Naive B cell (primary cell): ENCODE measurements around the gene GRIP1. TPM values are rescaled to one million over a fixed set of nuclear protein-coding genes. Genes with fewer than 3 reads are reported as not detected.
"Not testable (repeated sequence)": the region's sequence is repeated elsewhere in the genome, so short reads cannot be mapped to it uniquely, and the experiment has no call there.

ENCODE experiments used
- ATAC-seq, 2 donors: fragments of 150-1000 bp; cut with Tn5 transposase; 2 replicates each; pipeline ENCODE4 v1.10.0; 2021; ENCODE audit warnings: low read depth in 2 of 2, mild to moderate bottlenecking in 2 of 2, moderate library complexity in 2 of 2
- DNase-seq: peaks from one replicate; pipeline ENCODE4 v3.0.0; 2022
- H3K27ac Mint-ChIP-seq, 6 donors: one replicate each; pipeline ENCODE4 v1.8.0; 2020 to 2022; ENCODE audit warnings: mild to moderate bottlenecking in 6 of 6, mixed read lengths in 6 of 6, moderate library complexity in 5 of 6, inconsistent platforms in 2 of 6
- H3K27me3 Mint-ChIP-seq, 3 donors: one replicate each; pipeline ENCODE4 v1.8.0; 2021 to 2022; ENCODE audit warnings: mixed read lengths in 3 of 3, mild to moderate bottlenecking in 1 of 3
- H3K36me3 Mint-ChIP-seq, 2 donors: one replicate each; pipeline ENCODE4 v1.8.0; 2020 to 2022; ENCODE audit warnings: mixed read lengths in 2 of 2, inconsistent platforms in 1 of 2, mild to moderate bottlenecking in 1 of 2
- H3K4me1 Mint-ChIP-seq, 3 donors: one replicate each; pipeline ENCODE4 v1.8.0; 2020 to 2022; ENCODE audit warnings: mixed read lengths in 3 of 3, inconsistent platforms in 1 of 3, mild to moderate bottlenecking in 1 of 3, moderate library complexity in 1 of 3
- H3K4me3 Mint-ChIP-seq, 8 donors: one replicate each; pipeline ENCODE4 v1.8.0; 2020 to 2022; ENCODE audit warnings: mild to moderate bottlenecking in 8 of 8, mixed read lengths in 8 of 8, moderate library complexity in 8 of 8, inconsistent platforms in 2 of 8
- H3K9me3 Mint-ChIP-seq, 7 donors: one replicate each; pipeline ENCODE4 v1.8.0; 2020 to 2022; ENCODE audit warnings: mixed read lengths in 7 of 7, mild to moderate bottlenecking in 5 of 7, inconsistent platforms in 2 of 7, moderate library complexity in 1 of 7
- polyA plus RNA-seq, 6 donors: library from polyadenylated mRNA; unstranded; fragments of 300-500 nt; fragmentation: Illumina TruSeq; gene quantifications; one replicate each; pipeline ENCODE4 v1.2.3, GENCODE V29; 2021; ENCODE audit warnings: low read depth in 6 of 6

The GRIP1 gene
- polyA plus RNA-seq, 6 donors from 2014 or later = 0.25 to 0.45 (median 0.44) TPM; not detected in 2

DNA sequence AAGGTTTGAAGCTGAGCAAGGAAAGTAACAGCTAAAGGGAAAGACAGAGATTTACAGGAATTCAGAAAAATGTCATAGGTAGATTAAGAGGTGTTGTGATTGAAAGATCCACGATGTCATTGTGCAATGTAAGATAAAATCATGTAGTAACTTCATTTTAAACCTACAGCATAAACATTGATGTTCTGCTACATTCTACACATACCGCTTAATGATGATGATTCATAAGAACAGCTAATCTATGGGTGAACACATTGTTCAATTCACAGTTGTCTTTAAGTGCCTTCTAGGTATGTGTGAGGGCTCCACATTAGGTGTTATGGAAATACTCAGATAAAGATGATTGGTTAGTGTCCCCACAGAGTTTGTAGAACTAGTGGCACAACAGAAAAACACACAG lies 170.9 kb downstream of the GRIP1 start:
- no peak overlapping the region for H3K27ac Mint-ChIP-seq
- H3K36me3 Mint-ChIP-seq = no peaks in the 10 kb centered on the region
- H3K4me3 Mint-ChIP-seq = no peak overlapping the region
- ATAC-seq (no peak), DNase-seq (no peak)
- no peaks in the 10 kb centered on the region for H3K27me3 Mint-ChIP-seq
- H3K4me1 Mint-ChIP-seq = no peaks in the 10 kb centered on the region
- H3K9me3 Mint-ChIP-seq = peaks cover 0 to 17% (median 4%) of the 10 kb centered on the region in 7 donors

DNA sequence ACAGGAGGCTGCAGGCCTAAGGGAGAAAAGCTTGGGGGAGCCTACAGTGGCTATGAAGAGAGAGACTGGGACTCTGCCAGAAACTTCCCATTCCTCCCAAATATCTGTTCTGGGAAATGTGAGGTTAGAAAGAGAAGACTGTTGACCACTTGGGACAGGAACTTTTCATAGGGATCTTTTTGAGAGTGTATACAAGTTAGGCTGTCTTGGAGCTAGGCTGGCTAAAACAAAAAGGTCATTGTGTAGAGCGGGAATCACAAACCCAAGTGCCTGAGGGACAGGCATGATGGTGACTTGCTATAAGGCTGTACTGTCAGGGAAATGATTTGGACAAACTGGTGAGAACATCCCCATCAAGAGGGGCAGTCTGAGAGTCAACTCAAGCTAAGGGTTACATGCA lies 175.1 kb downstream of the GRIP1 start:
- Mint-ChIP-seq H3K4me3 (no peak overlapping the region), H3K36me3 (no peaks in the 10 kb centered on the region), H3K27me3 (no peaks in the 10 kb centered on the region), H3K4me1 (no peaks in the 10 kb centered on the region), H3K9me3 (peaks cover 0 to 13% (median 1%) of the 10 kb centered on the region in 7 donors), H3K27ac (no peak overlapping the region)
- ATAC-seq = no peak
- DNase-seq = no peak

DNA sequence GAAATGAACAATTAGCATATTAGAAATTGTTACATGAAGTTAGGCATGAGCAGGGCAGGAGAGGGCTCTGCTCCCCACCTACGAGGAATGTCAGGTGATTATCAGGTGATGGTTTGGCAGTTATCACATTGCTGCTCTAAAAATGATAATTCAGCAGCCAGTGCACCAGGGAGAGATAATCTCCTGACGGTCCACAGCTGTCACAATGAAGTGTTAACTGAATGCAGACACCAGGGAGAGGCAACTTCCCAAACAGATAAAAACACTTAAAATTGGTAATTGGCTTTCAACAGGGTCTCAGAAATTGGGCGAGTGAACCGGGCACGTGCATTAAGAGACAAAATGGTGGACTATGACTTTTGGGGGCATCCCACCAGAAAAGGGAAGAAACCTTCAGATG lies 176.0 kb downstream of the GRIP1 start:
- H3K27me3 Mint-ChIP-seq = peaks cover 0 to 2% (median 0%) of the 10 kb centered on the region in 3 donors
- no peaks in the 10 kb centered on the region for H3K4me1 Mint-ChIP-seq
- no peak overlapping the region for H3K27ac Mint-ChIP-seq
- H3K36me3 Mint-ChIP-seq = no peaks in the 10 kb centered on the region
- peaks cover 0 to 13% (median 1%) of the 10 kb centered on the region in 7 donors for H3K9me3 Mint-ChIP-seq
- no peak for ATAC-seq
- no peak for DNase-seq
- H3K4me3 Mint-ChIP-seq = no peak overlapping the region

DNA sequence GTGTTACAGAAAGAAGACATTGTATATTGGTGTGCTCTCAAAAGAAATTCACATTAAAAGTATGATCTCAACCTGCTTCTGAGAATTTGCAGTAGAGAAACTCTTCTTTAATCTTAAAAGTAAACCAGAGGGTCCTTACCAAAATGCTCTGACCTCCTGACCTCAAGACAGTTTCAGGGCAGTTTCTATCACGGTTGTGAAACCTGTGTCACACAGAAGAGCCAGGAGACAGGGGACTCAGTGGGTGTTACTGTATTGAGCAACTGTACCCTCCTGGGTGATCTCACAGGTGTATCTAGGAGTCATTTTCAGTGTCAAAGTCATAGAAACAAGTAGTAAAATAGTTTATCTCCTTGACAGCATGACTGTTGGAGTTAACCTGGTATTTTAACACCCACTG lies 178.0 kb downstream of the GRIP1 start:
- H3K27ac Mint-ChIP-seq = no peak overlapping the region
- DNase-seq (no peak), ATAC-seq (no peak)
- no peak overlapping the region for H3K4me3 Mint-ChIP-seq
- peaks cover 0 to 7% (median 0%) of the 10 kb centered on the region in 7 donors for H3K9me3 Mint-ChIP-seq
- H3K4me1 Mint-ChIP-seq = no peaks in the 10 kb centered on the region
- peaks cover 3 to 16% (median 11%) of the 10 kb centered on the region in 3 donors for H3K27me3 Mint-ChIP-seq
- no peaks in the 10 kb centered on the region for H3K36me3 Mint-ChIP-seq

DNA sequence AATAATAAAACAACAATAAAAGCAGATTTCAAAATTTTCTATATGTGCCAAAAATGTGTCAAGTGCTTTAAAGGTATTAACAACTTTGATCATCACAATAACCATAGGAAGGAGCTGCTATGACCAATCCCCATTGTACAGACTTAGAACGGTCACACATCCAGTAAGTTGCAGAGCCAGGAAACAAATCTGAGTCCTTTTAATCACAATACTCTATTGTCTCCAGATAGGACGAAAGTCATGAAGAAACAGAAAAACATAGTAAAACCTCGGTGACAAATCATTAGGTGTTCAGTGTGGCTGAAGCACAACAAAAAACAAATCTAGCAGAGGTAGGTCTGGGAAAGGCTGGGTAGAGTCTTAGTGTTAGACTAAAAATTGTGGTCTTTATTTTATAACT lies 178.8 kb downstream of the GRIP1 start:
- Mint-ChIP-seq H3K9me3 (peaks cover 0 to 4% (median 0%) of the 10 kb centered on the region in 7 donors), H3K36me3 (no peaks in the 10 kb centered on the region), H3K27ac (no peak overlapping the region), H3K27me3 (peaks cover 7 to 16% (median 11%) of the 10 kb centered on the region in 3 donors), H3K4me3 (no peak overlapping the region), H3K4me1 (no peaks in the 10 kb centered on the region)
- DNase-seq (no peak), ATAC-seq (no peak)

DNA sequence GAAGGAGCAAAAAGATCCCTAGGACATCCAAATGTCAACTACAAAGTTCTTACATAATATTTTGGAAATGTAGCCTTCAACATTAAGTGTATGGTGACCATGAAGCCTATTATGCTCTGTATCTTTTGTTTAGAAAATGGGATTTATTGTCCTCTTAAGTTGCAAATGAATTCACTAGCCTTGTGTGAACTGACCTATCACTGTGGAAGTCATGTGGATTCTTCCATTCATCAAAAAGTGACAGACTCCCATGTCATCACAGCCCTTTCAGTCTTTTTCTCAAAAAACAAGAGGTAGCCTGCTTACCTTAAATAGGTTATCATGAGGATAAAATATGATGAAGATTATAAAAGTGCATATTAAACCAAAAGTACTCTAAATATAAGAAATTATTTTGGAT lies 179.9 kb downstream of the GRIP1 start:
- ATAC-seq = no peak
- H3K4me1 Mint-ChIP-seq = no peaks in the 10 kb centered on the region
- H3K9me3 Mint-ChIP-seq = no peaks in the 10 kb centered on the region

DNA sequence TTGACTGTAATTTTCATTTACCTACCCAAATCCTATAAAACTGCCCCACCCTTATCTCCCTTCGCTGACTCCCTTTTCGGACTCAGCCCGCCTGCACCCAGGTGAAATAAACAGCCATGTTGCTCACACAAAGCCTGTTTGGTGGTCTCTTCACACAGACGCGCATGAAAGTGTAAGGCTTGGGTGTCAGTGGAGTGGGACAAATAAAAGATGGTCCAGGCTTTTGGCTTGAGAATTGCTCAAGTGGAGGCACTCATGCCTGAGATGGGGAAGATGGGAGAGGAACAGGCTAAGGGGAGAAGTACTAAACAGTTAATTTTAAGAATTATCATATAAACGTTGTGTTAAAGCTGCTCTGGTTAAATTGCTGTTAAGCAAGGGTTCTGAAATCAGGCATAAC lies 180.8 kb downstream of the GRIP1 start:
- ATAC-seq, H3K4me3 Mint-ChIP-seq, H3K27ac Mint-ChIP-seq, H3K36me3 Mint-ChIP-seq, DNase-seq, H3K9me3 Mint-ChIP-seq, H3K4me1 Mint-ChIP-seq: not testable (repeated sequence)
- H3K27me3 Mint-ChIP-seq = peaks cover 10 to 16% (median 11%) of the 10 kb centered on the region in 3 donors

More for the DNA sequence above, 179.9 kb downstream of the GRIP1 start:
- Mint-ChIP-seq H3K27me3 (peaks cover 10 to 16% (median 11%) of the 10 kb centered on the region in 3 donors), H3K36me3 (no peaks in the 10 kb centered on the region), H3K27ac (no peak overlapping the region), H3K4me3 (no peak overlapping the region)
- DNase-seq = no peak

DNA sequence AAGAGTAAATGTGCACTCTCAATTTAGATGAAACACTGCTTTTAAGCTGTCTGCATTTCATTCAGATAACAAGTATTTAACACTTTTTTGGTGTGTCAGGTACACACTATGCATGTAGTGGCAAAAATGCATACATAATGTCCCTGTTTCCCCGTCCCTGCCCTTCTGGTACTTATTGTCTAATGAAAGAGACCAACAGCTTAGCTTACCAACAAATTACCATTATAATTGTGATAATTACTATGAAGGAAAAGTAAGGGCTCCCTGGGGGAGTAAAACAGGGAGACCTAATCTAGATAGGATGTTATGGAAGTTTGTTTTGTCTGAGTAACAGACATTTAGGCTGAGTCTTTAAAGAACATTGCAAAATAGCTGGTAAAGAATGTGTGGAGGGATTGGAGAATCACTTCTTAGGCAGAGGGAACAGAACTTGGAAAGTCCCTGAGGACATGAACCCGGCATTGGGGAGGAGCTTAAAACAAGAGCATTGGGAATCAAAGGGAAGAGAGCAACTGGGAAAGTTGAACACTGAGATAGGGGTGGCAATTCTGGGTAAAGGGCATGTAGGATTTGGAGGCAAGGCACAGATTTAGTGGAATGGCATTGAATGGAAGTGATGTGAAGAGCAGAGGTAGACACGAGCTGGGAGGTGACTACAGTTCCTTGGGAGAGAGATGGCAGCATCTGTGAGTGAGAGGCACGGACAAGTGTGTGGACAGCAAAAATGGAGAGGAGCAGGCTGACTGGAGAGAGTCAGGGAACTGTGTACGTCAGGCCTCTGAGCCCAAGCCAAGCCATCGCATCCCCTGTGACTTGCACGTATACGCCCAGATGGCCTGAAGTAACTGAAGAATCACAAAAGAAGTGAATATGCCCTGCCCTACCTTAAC lies 181.6 kb downstream of the GRIP1 start:
- Mint-ChIP-seq H3K4me3 (no peak overlapping the region), H3K4me1 (no peaks in the 10 kb centered on the region), H3K27ac (peak overlapping the region in 1 of 6 donors; percentile 4), H3K9me3 (no peaks in the 10 kb centered on the region), H3K36me3 (no peaks in the 10 kb centered on the region), H3K27me3 (peaks cover 10 to 16% (median 11%) of the 10 kb centered on the region in 3 donors)
- DNase-seq = no peak
- no peak for ATAC-seq

DNA sequence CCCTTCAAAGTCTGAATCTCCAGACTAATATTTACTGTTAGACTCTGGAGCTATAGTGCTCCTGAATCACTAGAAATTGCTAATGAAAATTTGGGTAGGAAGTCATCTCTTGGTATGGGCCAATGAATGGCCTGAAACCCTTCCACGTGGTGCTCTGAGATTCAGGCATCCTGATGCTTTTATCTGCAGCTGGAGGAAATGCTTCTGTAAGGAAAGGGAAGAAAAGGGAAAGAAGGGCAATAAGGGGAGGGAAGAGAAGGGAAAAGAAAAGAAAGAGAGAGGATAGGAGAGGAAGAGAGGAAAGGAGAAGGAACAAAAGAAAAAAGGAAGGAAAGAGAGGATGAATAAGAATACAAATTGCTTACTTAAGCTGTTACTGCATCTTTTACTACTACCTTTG lies 182.3 kb downstream of the GRIP1 start:
- no peak overlapping the region for H3K4me3 Mint-ChIP-seq
- ATAC-seq (no peak), DNase-seq (no peak)
- no peaks in the 10 kb centered on the region for H3K4me1 Mint-ChIP-seq
- H3K27me3 Mint-ChIP-seq = peaks cover 10 to 16% (median 11%) of the 10 kb centered on the region in 3 donors
- no peaks in the 10 kb centered on the region for H3K9me3 Mint-ChIP-seq
- H3K36me3 Mint-ChIP-seq = no peaks in the 10 kb centered on the region
- no peak overlapping the region for H3K27ac Mint-ChIP-seq

DNA sequence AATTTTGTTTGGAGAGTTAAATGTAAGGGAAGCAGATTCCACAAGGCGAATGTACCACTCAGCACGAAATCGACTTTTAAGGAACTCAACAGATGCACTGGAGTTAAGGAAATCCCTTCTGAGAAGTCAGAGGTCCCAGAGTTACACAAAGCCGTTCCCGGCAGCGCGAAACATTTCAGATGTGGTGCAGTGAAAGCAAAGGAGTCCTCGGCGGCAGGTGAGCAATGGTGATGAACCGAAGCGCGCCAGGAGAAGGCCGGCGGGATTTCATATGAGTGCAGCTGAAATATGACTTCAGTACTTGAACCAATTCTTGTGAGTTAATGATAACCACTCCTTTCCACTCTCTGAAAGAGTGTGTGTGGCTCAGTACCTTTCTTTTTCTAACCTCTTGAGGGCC lies 183.2 kb downstream of the GRIP1 start:
- no peaks in the 10 kb centered on the region for H3K4me1 Mint-ChIP-seq
- H3K27ac Mint-ChIP-seq = no peak overlapping the region
- peaks cover 10 to 16% (median 11%) of the 10 kb centered on the region in 3 donors for H3K27me3 Mint-ChIP-seq
- no peaks in the 10 kb centered on the region for H3K36me3 Mint-ChIP-seq
- DNase-seq = no peak
- no peak overlapping the region for H3K4me3 Mint-ChIP-seq
- ATAC-seq = no peak
- H3K9me3 Mint-ChIP-seq = no peaks in the 10 kb centered on the region

DNA sequence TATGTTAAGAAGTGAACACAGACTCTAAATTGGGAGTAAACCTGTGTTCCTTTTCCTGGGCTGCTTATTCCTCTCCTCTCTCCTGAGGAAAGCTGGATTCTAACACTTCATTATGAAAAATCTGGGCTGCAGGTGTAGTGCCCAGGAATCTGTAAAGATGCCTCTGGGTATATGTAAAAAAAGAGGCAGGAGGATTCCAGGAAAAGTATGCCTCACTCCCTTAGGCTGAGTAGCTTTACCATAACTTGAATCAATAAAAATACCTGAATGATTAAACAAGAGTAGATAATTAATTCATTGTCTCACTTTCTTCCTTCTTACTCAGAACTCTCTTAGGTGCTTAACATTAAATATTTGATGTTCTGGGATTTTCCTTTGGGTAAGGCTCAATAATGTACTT lies 185.1 kb downstream of the GRIP1 start:
- no peak overlapping the region for H3K27ac Mint-ChIP-seq
- no peaks in the 10 kb centered on the region for H3K36me3 Mint-ChIP-seq
- no peak for DNase-seq
- H3K4me1 Mint-ChIP-seq = no peaks in the 10 kb centered on the region
- H3K27me3 Mint-ChIP-seq = peaks cover 10 to 16% (median 15%) of the 10 kb centered on the region in 3 donors
- ATAC-seq = no peak
- no peaks in the 10 kb centered on the region for H3K9me3 Mint-ChIP-seq
- H3K4me3 Mint-ChIP-seq = no peak overlapping the region

DNA sequence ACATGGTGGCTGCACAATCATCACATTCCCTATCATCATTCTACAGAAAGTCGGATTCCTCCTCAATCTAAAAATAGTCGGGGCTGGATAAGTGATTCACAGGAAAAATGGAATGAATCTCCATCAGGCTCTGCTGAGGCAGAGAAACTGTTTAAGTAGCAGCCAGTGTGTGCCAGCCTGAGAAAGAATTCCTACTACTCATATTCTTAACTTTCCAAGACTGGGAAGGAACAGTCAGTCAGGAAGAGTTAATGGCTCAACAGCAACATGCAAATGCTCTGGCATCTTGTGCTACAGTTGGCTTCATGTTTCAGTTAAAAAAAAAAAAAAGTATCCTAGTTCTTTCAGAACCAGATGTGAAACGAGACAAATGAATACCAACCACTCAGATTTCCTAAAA lies 187.0 kb downstream of the GRIP1 start:
- Mint-ChIP-seq H3K9me3 (no peaks in the 10 kb centered on the region), H3K27ac (no peak overlapping the region), H3K27me3 (peaks cover 17 to 24% (median 19%) of the 10 kb centered on the region in 3 donors), H3K4me3 (no peak overlapping the region), H3K4me1 (no peaks in the 10 kb centered on the region), H3K36me3 (no peaks in the 10 kb centered on the region)
- DNase-seq (no peak), ATAC-seq (no peak)

DNA sequence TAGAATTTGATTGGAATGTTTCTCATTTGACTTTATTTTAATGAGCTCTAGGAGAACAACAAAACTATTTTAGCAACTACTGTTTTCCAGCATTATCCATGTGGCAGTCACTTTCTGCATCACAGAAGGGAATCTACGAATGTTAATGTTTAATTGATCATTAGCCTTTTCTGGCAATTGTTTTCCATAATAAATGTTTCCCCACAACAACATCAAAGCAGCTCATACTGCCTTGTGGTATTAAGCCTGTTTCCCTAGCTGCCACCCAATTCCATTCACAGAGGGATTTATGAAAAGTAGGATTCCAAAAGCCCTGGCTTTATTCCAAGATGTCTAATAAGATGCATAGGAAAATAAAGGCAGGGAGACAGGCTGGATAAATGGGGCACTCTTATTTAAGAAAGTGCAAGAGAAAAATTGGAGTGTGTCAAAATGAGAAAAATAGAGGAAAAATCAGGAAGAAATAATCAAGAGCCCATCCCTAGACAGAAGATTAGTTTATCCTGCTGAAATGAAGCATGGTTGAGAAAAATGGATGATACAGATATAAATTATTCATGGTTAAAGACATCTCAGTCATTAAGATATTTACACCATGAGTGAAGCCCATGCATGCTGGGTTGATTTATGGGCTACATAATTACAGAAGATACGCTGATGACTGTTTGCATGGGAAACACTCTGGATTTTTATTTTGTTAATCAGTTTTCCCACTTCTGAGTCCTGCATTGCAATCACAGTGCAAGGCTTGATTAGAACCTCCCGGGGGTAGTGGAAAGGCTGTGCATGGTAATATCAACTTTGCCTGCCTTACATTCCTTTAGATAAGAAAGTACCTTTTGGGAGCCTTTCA lies 196.3 kb downstream of the GRIP1 start:
- H3K27ac Mint-ChIP-seq = no peak overlapping the region
- H3K36me3 Mint-ChIP-seq = peaks cover 0 to 8% of the 10 kb centered on the region in 2 donors
- H3K4me1 Mint-ChIP-seq = no peaks in the 10 kb centered on the region
- DNase-seq (no peak), ATAC-seq (no peak)
- peaks cover 3 to 13% (median 9%) of the 10 kb centered on the region in 3 donors for H3K27me3 Mint-ChIP-seq
- H3K4me3 Mint-ChIP-seq = no peak overlapping the region
- peaks cover 7 to 36% (median 31%) of the 10 kb centered on the region in 7 donors for H3K9me3 Mint-ChIP-seq
